Subcutaneous adipose tissue (tissue), 4 donors: Measurements from ENCODE around the gene PXDC1. TPM values are rescaled to one million over a fixed set of nuclear protein-coding genes. Genes with fewer than 3 reads are reported as not detected.

Experiments used
- CTCF ChIP-seq: fragments of 450-650 bp; IDR thresholded peaks from one replicate; pipeline ENCODE4 v1.5.1; 2016; ENCODE audit warnings: low read depth, mild to moderate bottlenecking, control low read depth, antibody characterized with exemption, moderate library complexity
- total RNA-seq, 4 donors: library from RNA; depleted of rRNA; stranded (reverse); fragments of >200 nt; gene quantifications; one replicate each; pipeline ENCODE4 v1.1.0, GENCODE V29; 2016

Gene PXDC1
- total RNA-seq, 4 donors from 2014 or later = 84.6 to 138 (median 121) TPM

GRCh38 chr6:3788408-3789017 is 37.0 kb upstream of the PXDC1 start:
- no peak for TF ChIP-seq CTCF

- no peak for TF ChIP-seq CTCF
These were observed 34.6 kb upstream of the PXDC1 start for GRCh38 chr6:3786141-3786540.

- no peak for TF ChIP-seq CTCF
These were observed 34.2 kb upstream of the PXDC1 start for GRCh38 chr6:3785745-3786098.

GRCh38 chr6:3784885-3785744 is 33.6 kb upstream of the PXDC1 start:
- TF ChIP-seq CTCF = no peak

GRCh38 chr6:3784423-3784822 is 32.9 kb upstream of the PXDC1 start:
- TF ChIP-seq CTCF = no peak

- TF ChIP-seq CTCF = no peak
These were observed 31.6 kb upstream of the PXDC1 start for GRCh38 chr6:3782876-3783832.

- no peak for TF ChIP-seq CTCF
These were observed 30.0 kb upstream of the PXDC1 start for GRCh38 chr6:3781504-3781903.
